Natural killer cell (primary cell): ENCODE measurements around the gene ABCC12. TPM values are rescaled to one million over a fixed set of nuclear protein-coding genes. Genes with fewer than 3 reads are reported as not detected.

ENCODE experiments used
- ATAC-seq, 3 donors: fragments of 150-1000 bp in 2 of 3; fragments of 200-7000 bp in 1 of 3; cut with Tn5 transposase; 1 replicate in 1 of 3; 2 replicates in 2 of 3; pipeline ENCODE4 v1.10.0; 2021; ENCODE audit warnings: mild to moderate bottlenecking in 2 of 3, moderate library complexity in 2 of 3
- DNase-seq, 2 donors: peaks; one replicate each; pipeline versions ENCODE4 v3.0.0 to v3.0.0-alpha.2; 2013 to 2021; ENCODE audit warnings: mixed read lengths in 1 of 2
- H3K27ac ChIP-seq: one replicate; pipeline ENCODE4 v1.5.1; 2013; ENCODE audit warnings: mild to moderate bottlenecking, low read length
- H3K27me3 ChIP-seq: one replicate; pipeline ENCODE4 v1.6.1; 2013; ENCODE audit warnings: low read length; ENCODE audit not compliant: control insufficient read depth, insufficient read depth
- H3K36me3 ChIP-seq: one replicate; pipeline ENCODE4 v1.6.1; 2013; ENCODE audit warnings: low read length; ENCODE audit not compliant: control insufficient read depth, insufficient read depth
- H3K4me1 ChIP-seq: one replicate; pipeline ENCODE4 v1.6.1; 2013; ENCODE audit warnings: low read length; ENCODE audit not compliant: control insufficient read depth, insufficient read depth
- H3K4me3 ChIP-seq: one replicate; pipeline ENCODE4 v1.5.1; 2013; ENCODE audit warnings: low read length
- H3K9me3 ChIP-seq: one replicate; pipeline ENCODE4 v1.6.1; 2013; ENCODE audit warnings: low read length; ENCODE audit not compliant: control insufficient read depth, insufficient read depth
- H3K27ac Mint-ChIP-seq, 2 donors: one replicate each; pipeline ENCODE4 v1.8.0; 2022; ENCODE audit warnings: mild to moderate bottlenecking in 2 of 2, mixed read lengths in 2 of 2, moderate library complexity in 1 of 2
- H3K27me3 Mint-ChIP-seq, 2 donors: one replicate each; pipeline ENCODE4 v1.8.0; 2022; ENCODE audit warnings: low read depth in 2 of 2, mixed read lengths in 2 of 2
- H3K36me3 Mint-ChIP-seq: one replicate; pipeline ENCODE4 v1.8.0; 2022; ENCODE audit warnings: mixed read lengths
- H3K4me1 Mint-ChIP-seq, 2 donors: one replicate each; pipeline ENCODE4 v1.8.0; 2022; ENCODE audit warnings: mixed read lengths in 2 of 2
- H3K4me3 Mint-ChIP-seq: one replicate; pipeline ENCODE4 v1.8.0; 2022; ENCODE audit warnings: mild to moderate bottlenecking, moderate library complexity, mixed read lengths
- H3K9me3 Mint-ChIP-seq, 2 donors: one replicate each; pipeline ENCODE4 v1.8.0; 2022; ENCODE audit warnings: mixed read lengths in 2 of 2
- CTCF ChIP-seq: fragments of 200-600 bp; IDR thresholded peaks from one replicate; pipeline ENCODE4 v1.8.0; 2022; ENCODE audit warnings: antibody characterized with exemption
- WGBS: methylation state at CpG from one replicate; pipeline ENCODE4 v1.1.7; 2013; ENCODE audit warnings: missing lambda C conversion rate; ENCODE audit not compliant: insufficient coverage; 5-methylcytosine and 5-hydroxymethylcytosine counted together
- intact Hi-C: fragments of 100-400 bp; cut with micrococcal nuclease; formaldehyde crosslinking; loops from one replicate; pipeline ENCODE4 v1.14.2; 2022
- total RNA-seq, 4 donors: library from RNA; stranded (reverse); fragments of 120-200 nt in 1 of 4; gene quantifications; one replicate each; pipeline versions ENCODE4 v1.2.3 to v1.2.4, GENCODE V29; 2013 to 2022

Gene ABCC12
- total RNA-seq, result not detected
- not detected for total RNA-seq (2013)

GRCh38 chr16:48155926-48156789 is at the start of gene ABCC12:
Gene ABCC12, minus strand, starts transcription at chr16:48155993. Its CDS starts 9,569 bp downstream, at chr16:48146424.
- Histone ChIP-seq H3K36me3 (no peaks in the 10 kb centered on the region), H3K27me3 (peaks cover 5% of the 10 kb centered on the region), H3K9me3 (no peaks in the 10 kb centered on the region), H3K27ac (no peak within 1 kb of the TSS), H3K4me1 (peaks cover 6% of the 10 kb centered on the region), H3K4me3 (no peak within 1 kb of the TSS)
- DNase-seq (no peak), ATAC-seq (no peak)
- Mint-ChIP-seq H3K4me1 (no peaks in the 10 kb centered on the region), H3K9me3 (no peaks in the 10 kb centered on the region), H3K36me3 (no peaks in the 10 kb centered on the region), H3K27me3 (peaks cover 12 to 32% of the 10 kb centered on the region in 2 donors), H3K4me3 (no peak within 1 kb of the TSS), H3K27ac (no peak within 1 kb of the TSS)
- TF ChIP-seq CTCF, result no peak
- intact Hi-C loops, result loop anchor here (1.0 to 2.0 kb wide), 2 partner anchors 1015 to 1119 kb away; no protein-coding TSS in a partner anchor
- WGBS, result 66% methylated on average over 22 of the region's 24 CpGs

GRCh38 chr16:48204825-48205151 is 49.0 kb upstream of the ABCC12 start:
- no peak for ATAC-seq
- Mint-ChIP-seq H3K27ac (no peak overlapping the region), H3K4me1 (no peaks in the 10 kb centered on the region), H3K4me3 (no peak overlapping the region), H3K9me3 (no peaks in the 10 kb centered on the region), H3K27me3 (peaks cover 17 to 32% of the 10 kb centered on the region in 2 donors), H3K36me3 (no peaks in the 10 kb centered on the region)
- intact Hi-C loops, result no loop called here
- Histone ChIP-seq H3K4me3 (no peak overlapping the region), H3K27ac (no peak overlapping the region), H3K9me3 (no peaks in the 10 kb centered on the region), H3K27me3 (no peaks in the 10 kb centered on the region), H3K36me3 (no peaks in the 10 kb centered on the region), H3K4me1 (no peaks in the 10 kb centered on the region)
- DNase-seq, result no peak
- no peak for TF ChIP-seq CTCF
- WGBS, result 86% methylated on average over 5 of the region's 6 CpGs

GRCh38 chr16:48203974-48204824 is 48.4 kb upstream of the ABCC12 start:
- H3K4me3 ChIP-seq, result no peak overlapping the region
- no peaks in the 10 kb centered on the region for H3K4me1 Mint-ChIP-seq
- H3K27ac Mint-ChIP-seq, result no peak overlapping the region
- H3K4me1 ChIP-seq, result no peaks in the 10 kb centered on the region
- intact Hi-C loops, result no loop called here
- no peaks in the 10 kb centered on the region for H3K27me3 ChIP-seq
- peaks cover 17 to 34% of the 10 kb centered on the region in 2 donors for H3K27me3 Mint-ChIP-seq
- no peak overlapping the region for H3K4me3 Mint-ChIP-seq
- DNase-seq, result no peak
- WGBS, result 92% methylated on average over 8 of the region's 8 CpGs
- no peak for ATAC-seq
- no peaks in the 10 kb centered on the region for H3K9me3 Mint-ChIP-seq
- no peaks in the 10 kb centered on the region for H3K36me3 ChIP-seq
- no peak overlapping the region for H3K27ac ChIP-seq
- TF ChIP-seq CTCF, result no peak
- H3K36me3 Mint-ChIP-seq, result no peaks in the 10 kb centered on the region
- H3K9me3 ChIP-seq, result no peaks in the 10 kb centered on the region
